ENCODE measurements around the gene RBFOX1. TPM values are rescaled to one million over a fixed set of nuclear protein-coding genes. Genes with fewer than 3 reads are reported as not detected.

The RBFOX1 gene
- total RNA-seq, 1 donor, result not detected

GRCh38 chr16:7422036-7422888, 89.6 kb downstream of the RBFOX1 start:
- Histone ChIP-seq H3K4me3 (ENCODE audit: insufficient read depth, low read length) (no peak overlapping the region), H4K20me1 (ENCODE audit: insufficient read depth, low read length) (no peaks in the 10 kb centered on the region), H3K4me1 (ENCODE audit: insufficient read depth, low read length) (no peaks in the 10 kb centered on the region), H3K79me2 (ENCODE audit: insufficient read depth, low read length) (no peaks in the 10 kb centered on the region), H2AFZ (ENCODE audit: low read length) (no peak overlapping the region), H3K27me3 (ENCODE audit: insufficient read depth, low read length) (no peaks in the 10 kb centered on the region), H3K27ac (ENCODE audit: low read depth, low read length) (no peak overlapping the region), H3K9me3 (ENCODE audit: low read depth, low read length) (peaks cover 4% of the 10 kb centered on the region), H3K4me2 (ENCODE audit: insufficient read depth, low read length) (no peak overlapping the region), H3K36me3 (ENCODE audit: insufficient read depth, low read length) (no peaks in the 10 kb centered on the region)
- no peak for TF ChIP-seq CTCF (IDR thresholded peaks at IDR 0.05; ENCODE audit: extremely low read depth, low read depth, low read length)
- no peak for DNase-seq (ENCODE audit: insufficient read length, low spot score, missing footprints)

- TF ChIP-seq CTCF (IDR thresholded peaks at IDR 0.05; ENCODE audit: extremely low read depth, low read depth, low read length), result no peak
- H3K9me3 ChIP-seq (ENCODE audit: low read depth, low read length), result peaks cover 4% of the 10 kb centered on the region
- no peaks in the 10 kb centered on the region for H3K4me1 ChIP-seq (ENCODE audit: insufficient read depth, low read length)
- no peak overlapping the region for H3K4me2 ChIP-seq (ENCODE audit: insufficient read depth, low read length)
- DNase-seq (ENCODE audit: insufficient read length, low spot score, missing footprints), result no peak
- no peak overlapping the region for H3K27ac ChIP-seq (ENCODE audit: low read depth, low read length)
- H3K36me3 ChIP-seq (ENCODE audit: insufficient read depth, low read length), result no peaks in the 10 kb centered on the region
- no peak overlapping the region for H2AFZ ChIP-seq (ENCODE audit: low read length)
- no peaks in the 10 kb centered on the region for H4K20me1 ChIP-seq (ENCODE audit: insufficient read depth, low read length)
- no peaks in the 10 kb centered on the region for H3K79me2 ChIP-seq (ENCODE audit: insufficient read depth, low read length)
- no peak overlapping the region for H3K4me3 ChIP-seq (ENCODE audit: insufficient read depth, low read length)
- no peaks in the 10 kb centered on the region for H3K27me3 ChIP-seq (ENCODE audit: insufficient read depth, low read length)
These were observed 90.9 kb downstream of the RBFOX1 start for GRCh38 chr16:7423434-7424044.

- no peak for DNase-seq (ENCODE audit: insufficient read length, low spot score, missing footprints)
- no peak overlapping the region for H2AFZ ChIP-seq (ENCODE audit: low read length)
- H3K27ac ChIP-seq (ENCODE audit: low read depth, low read length), result no peak overlapping the region
- peaks cover 4% of the 10 kb centered on the region for H3K9me3 ChIP-seq (ENCODE audit: low read depth, low read length)
- H3K79me2 ChIP-seq (ENCODE audit: insufficient read depth, low read length), result no peaks in the 10 kb centered on the region
- no peaks in the 10 kb centered on the region for H3K36me3 ChIP-seq (ENCODE audit: insufficient read depth, low read length)
- no peaks in the 10 kb centered on the region for H4K20me1 ChIP-seq (ENCODE audit: insufficient read depth, low read length)
- H3K4me1 ChIP-seq (ENCODE audit: insufficient read depth, low read length), result no peaks in the 10 kb centered on the region
- H3K27me3 ChIP-seq (ENCODE audit: insufficient read depth, low read length), result no peaks in the 10 kb centered on the region
- no peak overlapping the region for H3K4me3 ChIP-seq (ENCODE audit: insufficient read depth, low read length)
- no peak overlapping the region for H3K4me2 ChIP-seq (ENCODE audit: insufficient read depth, low read length)
- TF ChIP-seq CTCF (IDR thresholded peaks at IDR 0.05; ENCODE audit: extremely low read depth, low read depth, low read length), result no peak
These were observed 93.5 kb downstream of the RBFOX1 start for GRCh38 chr16:7426161-7426560.

- no peak for TF ChIP-seq CTCF (IDR thresholded peaks at IDR 0.05; ENCODE audit: extremely low read depth, low read depth, low read length)
- no peak overlapping the region for H3K4me2 ChIP-seq (ENCODE audit: insufficient read depth, low read length)
- H3K9me3 ChIP-seq (ENCODE audit: low read depth, low read length), result peaks cover under 1% of the 10 kb centered on the region
- no peaks in the 10 kb centered on the region for H3K79me2 ChIP-seq (ENCODE audit: insufficient read depth, low read length)
- H3K4me1 ChIP-seq (ENCODE audit: insufficient read depth, low read length), result no peaks in the 10 kb centered on the region
- no peak for DNase-seq (ENCODE audit: insufficient read length, low spot score, missing footprints)
- H3K4me3 ChIP-seq (ENCODE audit: insufficient read depth, low read length), result no peak overlapping the region
- H4K20me1 ChIP-seq (ENCODE audit: insufficient read depth, low read length), result no peaks in the 10 kb centered on the region
- no peak overlapping the region for H3K27ac ChIP-seq (ENCODE audit: low read depth, low read length)
- no peaks in the 10 kb centered on the region for H3K36me3 ChIP-seq (ENCODE audit: insufficient read depth, low read length)
- no peak overlapping the region for H2AFZ ChIP-seq (ENCODE audit: low read length)
- H3K27me3 ChIP-seq (ENCODE audit: insufficient read depth, low read length), result no peaks in the 10 kb centered on the region
These were observed 99.1 kb downstream of the RBFOX1 start for GRCh38 chr16:7431723-7432122.
